WTC11 (cell line): ENCODE results near the gene IGFL1. TPM values are rescaled to one million over a fixed set of nuclear protein-coding genes. Genes with fewer than 3 reads are reported as not detected.

ENCODE experiments used
- ATAC-seq: fragments of 200-7000 bp; cut with Tn5 transposase; 2 replicates; pipeline ENCODE4 v1.10.0; 2021; ENCODE audit warnings: mild to moderate bottlenecking, moderate library complexity
- CTCF ChIA-PET: fragments of 300-600 bp; sonication (Branson Sonifier 250); formaldehyde crosslinking; loops from one replicate; lab custom pipeline; 2021; ENCODE audit warnings: antibody characterized with exemption; lab: Charles Lee
- POLR2A ChIA-PET: fragments of 350-600 bp; sonication (Branson Sonifier 250); formaldehyde crosslinking; loops from one replicate; lab custom pipeline; 2021; ENCODE audit warnings: antibody characterized with exemption; lab: Charles Lee
- DNase-seq: peaks from one replicate; pipeline ENCODE4 v3.0.0; 2021; ENCODE audit warnings: low spot score
- H3K27ac Mint-ChIP-seq: 2 replicates; pipeline ENCODE4 v1.8.0; 2021; ENCODE audit warnings: mixed read lengths
- H3K27me3 Mint-ChIP-seq: 2 replicates; pipeline ENCODE4 v1.8.0; 2021; ENCODE audit warnings: low read depth, mild to moderate bottlenecking, moderate library complexity, mixed read lengths
- H3K36me3 Mint-ChIP-seq: 2 replicates; pipeline ENCODE4 v1.8.0; 2021; ENCODE audit warnings: mixed read lengths
- H3K4me1 Mint-ChIP-seq: 2 replicates; pipeline ENCODE4 v1.8.0; 2022; ENCODE audit warnings: mixed read lengths
- H3K4me3 Mint-ChIP-seq: 2 replicates; pipeline ENCODE4 v1.8.0; 2021; ENCODE audit warnings: mild to moderate bottlenecking, moderate library complexity, mixed read lengths
- H3K9me3 Mint-ChIP-seq: 2 replicates; pipeline ENCODE4 v1.8.0; 2021; ENCODE audit warnings: mixed read lengths
- FOXP1 ChIP-seq: sonication (generic); formaldehyde crosslinking; IDR thresholded peaks from 2 replicates; pipeline ENCODE4 v1.8.0; 2022; ENCODE audit warnings: missing genetic modification reagents, mild to moderate bottlenecking, moderate library complexity, borderline replicate concordance
- GTF2I ChIP-seq: fragments of 250-450 bp; sonication (Bioruptor Pico); conservative IDR thresholded peaks from 2 replicates; pipeline ENCODE4 v1.4.0; 2021; ENCODE audit warnings: mild to moderate bottlenecking
- SP1 ChIP-seq: sonication (generic); formaldehyde crosslinking; conservative IDR thresholded peaks from 2 replicates; pipeline ENCODE4 v1.8.1; 2022; ENCODE audit warnings: missing genetic modification reagents
- ZNF232 ChIP-seq: sonication (generic); formaldehyde crosslinking; IDR thresholded peaks from 2 replicates; pipeline ENCODE4 v1.8.0; 2022; ENCODE audit warnings: mild to moderate bottlenecking, missing genetic modification reagents
- ZNF317 ChIP-seq: sonication (generic); formaldehyde crosslinking; IDR thresholded peaks from 2 replicates; pipeline ENCODE4 v1.8.1; 2023; ENCODE audit warnings: low read depth, mild to moderate bottlenecking, moderate library complexity, missing genetic modification reagents, borderline replicate concordance
- ZNF396 ChIP-seq: fragments of 250-450 bp; sonication (Bioruptor Pico); IDR thresholded peaks from 2 replicates; pipeline ENCODE4 v1.8.0; 2021; ENCODE audit warnings: mild to moderate bottlenecking, moderate library complexity, borderline replicate concordance
- total RNA-seq: library from RNA; stranded (reverse); gene quantifications from 3 replicates; pipeline ENCODE4 v1.2.3, GENCODE V29; 2021
- TF ChIP-seq, protein P1 (sequence below): fragments of 250-450 bp; sonication (Bioruptor Pico); IDR thresholded peaks from 2 replicates; pipeline ENCODE4 v1.9.0; 2021; ENCODE audit warnings: mild to moderate bottlenecking
- TF ChIP-seq, protein P2 (sequence below): sonication (generic); formaldehyde crosslinking; IDR thresholded peaks from 2 replicates; pipeline ENCODE4 v1.8.0; 2022; ENCODE audit warnings: mild to moderate bottlenecking, missing genetic modification reagents
- TF ChIP-seq, protein P3 (sequence below): sonication (generic); formaldehyde crosslinking; IDR thresholded peaks from 2 replicates; pipeline ENCODE4 v1.8.1; 2022; ENCODE audit warnings: low read depth, missing genetic modification reagents, borderline replicate concordance
- TF ChIP-seq, protein P4 (sequence below): fragments of 250-450 bp; sonication (Bioruptor Pico); IDR thresholded peaks from 2 replicates; pipeline ENCODE4 v1.9.0; 2021; ENCODE audit warnings: mild to moderate bottlenecking, borderline replicate concordance
- TF ChIP-seq, protein P5 (sequence below): sonication (generic); formaldehyde crosslinking; IDR thresholded peaks from 2 replicates; pipeline ENCODE4 v1.8.1; 2023; ENCODE audit warnings: mild to moderate bottlenecking, missing genetic modification reagents, moderate library complexity
- TF ChIP-seq, protein P6 (sequence below): sonication (generic); formaldehyde crosslinking; IDR thresholded peaks from 2 replicates; pipeline ENCODE4 v1.8.1; 2022; ENCODE audit warnings: low read depth, mild to moderate bottlenecking, moderate library complexity, missing genetic modification reagents, borderline replicate concordance
- TF ChIP-seq, protein P7 (sequence below): sonication (generic); formaldehyde crosslinking; IDR thresholded peaks from 2 replicates; pipeline ENCODE4 v1.8.1; 2023; ENCODE audit warnings: mild to moderate bottlenecking, missing genetic modification reagents, borderline replicate concordance
- TF ChIP-seq, protein P8 (sequence below): sonication (generic); formaldehyde crosslinking; IDR thresholded peaks from 2 replicates; pipeline ENCODE4 v1.8.0; 2022; ENCODE audit warnings: mild to moderate bottlenecking, missing genetic modification reagents

The IGFL1 gene
- total RNA-seq, 1 experiment from 2014 or later: not detected

DNA sequence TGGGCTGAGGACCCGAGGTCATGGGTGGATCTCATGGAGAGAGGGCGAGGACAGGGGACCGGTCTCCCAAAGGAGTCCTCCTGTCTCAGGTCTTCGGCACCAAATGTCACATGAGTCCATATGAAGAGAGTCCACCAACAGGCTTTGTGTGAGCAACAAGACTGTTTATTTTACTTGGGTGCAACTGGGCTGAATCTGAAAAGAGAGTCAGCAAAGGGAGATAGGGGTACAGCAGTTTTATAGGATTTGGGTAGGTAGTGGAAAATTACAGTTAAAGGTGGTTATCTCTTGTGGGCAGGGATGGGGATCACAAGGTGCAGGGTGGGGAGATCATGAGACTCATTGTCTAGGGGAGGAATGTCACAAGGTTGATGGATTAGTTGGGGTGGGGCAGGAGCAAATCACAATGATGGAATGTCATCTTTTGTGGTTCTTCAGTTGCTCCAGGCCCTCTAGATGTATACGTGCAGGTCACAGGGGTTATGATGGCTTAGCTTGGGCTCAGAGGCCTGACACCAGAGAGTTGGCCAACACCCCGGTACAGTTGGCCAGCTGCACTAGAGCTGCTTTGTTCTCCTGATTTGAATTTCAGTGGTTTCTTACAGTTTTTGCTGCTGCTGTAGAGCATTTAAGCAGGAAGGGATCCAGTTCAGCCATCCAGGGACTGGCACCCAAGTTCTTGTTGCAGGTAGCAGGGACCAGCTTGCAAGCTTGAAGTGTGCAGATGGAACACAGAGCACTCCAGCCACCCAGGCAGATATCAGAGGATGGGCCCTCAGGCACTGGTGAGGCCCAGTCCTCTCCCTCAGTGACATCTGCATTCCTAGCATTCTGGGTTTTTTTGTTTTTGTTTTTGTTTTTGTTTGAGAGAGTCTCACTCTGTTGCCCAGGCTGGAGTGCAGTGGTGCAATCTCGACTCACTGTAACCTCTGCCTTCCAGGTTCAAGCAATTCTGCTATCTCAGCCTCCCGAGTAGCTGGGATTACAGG, 26.4 kb upstream of the IGFL1 start (continued):
- TF ChIP-seq, protein P1, sequence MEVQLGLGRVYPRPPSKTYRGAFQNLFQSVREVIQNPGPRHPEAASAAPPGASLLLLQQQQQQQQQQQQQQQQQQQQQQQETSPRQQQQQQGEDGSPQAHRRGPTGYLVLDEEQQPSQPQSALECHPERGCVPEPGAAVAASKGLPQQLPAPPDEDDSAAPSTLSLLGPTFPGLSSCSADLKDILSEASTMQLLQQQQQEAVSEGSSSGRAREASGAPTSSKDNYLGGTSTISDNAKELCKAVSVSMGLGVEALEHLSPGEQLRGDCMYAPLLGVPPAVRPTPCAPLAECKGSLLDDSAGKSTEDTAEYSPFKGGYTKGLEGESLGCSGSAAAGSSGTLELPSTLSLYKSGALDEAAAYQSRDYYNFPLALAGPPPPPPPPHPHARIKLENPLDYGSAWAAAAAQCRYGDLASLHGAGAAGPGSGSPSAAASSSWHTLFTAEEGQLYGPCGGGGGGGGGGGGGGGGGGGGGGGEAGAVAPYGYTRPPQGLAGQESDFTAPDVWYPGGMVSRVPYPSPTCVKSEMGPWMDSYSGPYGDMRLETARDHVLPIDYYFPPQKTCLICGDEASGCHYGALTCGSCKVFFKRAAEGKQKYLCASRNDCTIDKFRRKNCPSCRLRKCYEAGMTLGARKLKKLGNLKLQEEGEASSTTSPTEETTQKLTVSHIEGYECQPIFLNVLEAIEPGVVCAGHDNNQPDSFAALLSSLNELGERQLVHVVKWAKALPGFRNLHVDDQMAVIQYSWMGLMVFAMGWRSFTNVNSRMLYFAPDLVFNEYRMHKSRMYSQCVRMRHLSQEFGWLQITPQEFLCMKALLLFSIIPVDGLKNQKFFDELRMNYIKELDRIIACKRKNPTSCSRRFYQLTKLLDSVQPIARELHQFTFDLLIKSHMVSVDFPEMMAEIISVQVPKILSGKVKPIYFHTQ: no peak
- TF ChIP-seq, protein P2, sequence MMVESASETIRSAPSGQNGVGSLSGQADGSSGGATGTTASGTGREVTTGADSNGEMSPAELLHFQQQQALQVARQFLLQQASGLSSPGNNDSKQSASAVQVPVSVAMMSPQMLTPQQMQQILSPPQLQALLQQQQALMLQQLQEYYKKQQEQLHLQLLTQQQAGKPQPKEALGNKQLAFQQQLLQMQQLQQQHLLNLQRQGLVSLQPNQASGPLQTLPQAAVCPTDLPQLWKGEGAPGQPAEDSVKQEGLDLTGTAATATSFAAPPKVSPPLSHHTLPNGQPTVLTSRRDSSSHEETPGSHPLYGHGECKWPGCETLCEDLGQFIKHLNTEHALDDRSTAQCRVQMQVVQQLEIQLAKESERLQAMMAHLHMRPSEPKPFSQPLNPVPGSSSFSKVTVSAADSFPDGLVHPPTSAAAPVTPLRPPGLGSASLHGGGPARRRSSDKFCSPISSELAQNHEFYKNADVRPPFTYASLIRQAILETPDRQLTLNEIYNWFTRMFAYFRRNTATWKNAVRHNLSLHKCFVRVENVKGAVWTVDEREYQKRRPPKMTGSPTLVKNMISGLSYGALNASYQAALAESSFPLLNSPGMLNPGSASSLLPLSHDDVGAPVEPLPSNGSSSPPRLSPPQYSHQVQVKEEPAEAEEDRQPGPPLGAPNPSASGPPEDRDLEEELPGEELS (CRISPR knock-in tag): no peak
- TF ChIP-seq, protein P3, sequence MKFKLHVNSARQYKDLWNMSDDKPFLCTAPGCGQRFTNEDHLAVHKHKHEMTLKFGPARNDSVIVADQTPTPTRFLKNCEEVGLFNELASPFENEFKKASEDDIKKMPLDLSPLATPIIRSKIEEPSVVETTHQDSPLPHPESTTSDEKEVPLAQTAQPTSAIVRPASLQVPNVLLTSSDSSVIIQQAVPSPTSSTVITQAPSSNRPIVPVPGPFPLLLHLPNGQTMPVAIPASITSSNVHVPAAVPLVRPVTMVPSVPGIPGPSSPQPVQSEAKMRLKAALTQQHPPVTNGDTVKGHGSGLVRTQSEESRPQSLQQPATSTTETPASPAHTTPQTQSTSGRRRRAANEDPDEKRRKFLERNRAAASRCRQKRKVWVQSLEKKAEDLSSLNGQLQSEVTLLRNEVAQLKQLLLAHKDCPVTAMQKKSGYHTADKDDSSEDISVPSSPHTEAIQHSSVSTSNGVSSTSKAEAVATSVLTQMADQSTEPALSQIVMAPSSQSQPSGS (CRISPR knock-in tag): no peak
- TF ChIP-seq GTF2I (no peak), FOXP1 (CRISPR knock-in tag) (no peak)
- TF ChIP-seq, protein P4, sequence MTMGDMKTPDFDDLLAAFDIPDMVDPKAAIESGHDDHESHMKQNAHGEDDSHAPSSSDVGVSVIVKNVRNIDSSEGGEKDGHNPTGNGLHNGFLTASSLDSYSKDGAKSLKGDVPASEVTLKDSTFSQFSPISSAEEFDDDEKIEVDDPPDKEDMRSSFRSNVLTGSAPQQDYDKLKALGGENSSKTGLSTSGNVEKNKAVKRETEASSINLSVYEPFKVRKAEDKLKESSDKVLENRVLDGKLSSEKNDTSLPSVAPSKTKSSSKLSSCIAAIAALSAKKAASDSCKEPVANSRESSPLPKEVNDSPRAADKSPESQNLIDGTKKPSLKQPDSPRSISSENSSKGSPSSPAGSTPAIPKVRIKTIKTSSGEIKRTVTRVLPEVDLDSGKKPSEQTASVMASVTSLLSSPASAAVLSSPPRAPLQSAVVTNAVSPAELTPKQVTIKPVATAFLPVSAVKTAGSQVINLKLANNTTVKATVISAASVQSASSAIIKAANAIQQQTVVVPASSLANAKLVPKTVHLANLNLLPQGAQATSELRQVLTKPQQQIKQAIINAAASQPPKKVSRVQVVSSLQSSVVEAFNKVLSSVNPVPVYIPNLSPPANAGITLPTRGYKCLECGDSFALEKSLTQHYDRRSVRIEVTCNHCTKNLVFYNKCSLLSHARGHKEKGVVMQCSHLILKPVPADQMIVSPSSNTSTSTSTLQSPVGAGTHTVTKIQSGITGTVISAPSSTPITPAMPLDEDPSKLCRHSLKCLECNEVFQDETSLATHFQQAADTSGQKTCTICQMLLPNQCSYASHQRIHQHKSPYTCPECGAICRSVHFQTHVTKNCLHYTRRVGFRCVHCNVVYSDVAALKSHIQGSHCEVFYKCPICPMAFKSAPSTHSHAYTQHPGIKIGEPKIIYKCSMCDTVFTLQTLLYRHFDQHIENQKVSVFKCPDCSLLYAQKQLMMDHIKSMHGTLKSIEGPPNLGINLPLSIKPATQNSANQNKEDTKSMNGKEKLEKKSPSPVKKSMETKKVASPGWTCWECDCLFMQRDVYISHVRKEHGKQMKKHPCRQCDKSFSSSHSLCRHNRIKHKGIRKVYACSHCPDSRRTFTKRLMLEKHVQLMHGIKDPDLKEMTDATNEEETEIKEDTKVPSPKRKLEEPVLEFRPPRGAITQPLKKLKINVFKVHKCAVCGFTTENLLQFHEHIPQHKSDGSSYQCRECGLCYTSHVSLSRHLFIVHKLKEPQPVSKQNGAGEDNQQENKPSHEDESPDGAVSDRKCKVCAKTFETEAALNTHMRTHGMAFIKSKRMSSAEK (CRISPR knock-in tag): no peak
- TF ChIP-seq, protein P5, sequence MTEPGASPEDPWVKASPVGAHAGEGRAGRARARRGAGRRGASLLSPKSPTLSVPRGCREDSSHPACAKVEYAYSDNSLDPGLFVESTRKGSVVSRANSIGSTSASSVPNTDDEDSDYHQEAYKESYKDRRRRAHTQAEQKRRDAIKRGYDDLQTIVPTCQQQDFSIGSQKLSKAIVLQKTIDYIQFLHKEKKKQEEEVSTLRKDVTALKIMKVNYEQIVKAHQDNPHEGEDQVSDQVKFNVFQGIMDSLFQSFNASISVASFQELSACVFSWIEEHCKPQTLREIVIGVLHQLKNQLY (CRISPR knock-in tag): no peak

DNA sequence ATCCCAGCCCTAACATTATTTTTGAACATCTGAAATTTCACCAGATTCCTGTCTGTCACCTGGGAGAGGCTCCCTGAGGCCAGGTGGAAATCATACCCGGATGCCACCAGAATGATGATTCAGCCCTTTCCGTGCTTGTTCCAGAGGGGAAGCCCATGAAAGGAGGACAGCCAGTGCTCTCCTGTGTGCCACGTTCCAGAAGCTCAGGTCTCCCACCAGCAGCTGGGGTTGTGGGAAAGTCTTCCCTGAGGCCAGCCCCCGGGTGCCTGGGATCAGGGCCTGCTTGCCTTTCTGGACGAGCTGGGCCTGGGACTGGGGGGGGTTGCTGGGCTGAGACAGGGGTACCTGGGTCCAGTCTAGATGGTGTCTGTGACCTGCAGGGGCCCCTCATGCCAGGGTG, 25.5 kb upstream of the IGFL1 start:
- CTCF ChIA-PET: no interaction called here
- no peak for DNase-seq
- Mint-ChIP-seq H3K27ac (no peak overlapping the region), H3K27me3 (peaks cover 22% of the 10 kb centered on the region), H3K4me3 (no peak overlapping the region), H3K9me3 (peaks cover 43% of the 10 kb centered on the region), H3K36me3 (peaks cover 21% of the 10 kb centered on the region), H3K4me1 (no peaks in the 10 kb centered on the region)
- POLR2A ChIA-PET: no interaction called here
- no peak for ATAC-seq
- TF ChIP-seq, protein P6, sequence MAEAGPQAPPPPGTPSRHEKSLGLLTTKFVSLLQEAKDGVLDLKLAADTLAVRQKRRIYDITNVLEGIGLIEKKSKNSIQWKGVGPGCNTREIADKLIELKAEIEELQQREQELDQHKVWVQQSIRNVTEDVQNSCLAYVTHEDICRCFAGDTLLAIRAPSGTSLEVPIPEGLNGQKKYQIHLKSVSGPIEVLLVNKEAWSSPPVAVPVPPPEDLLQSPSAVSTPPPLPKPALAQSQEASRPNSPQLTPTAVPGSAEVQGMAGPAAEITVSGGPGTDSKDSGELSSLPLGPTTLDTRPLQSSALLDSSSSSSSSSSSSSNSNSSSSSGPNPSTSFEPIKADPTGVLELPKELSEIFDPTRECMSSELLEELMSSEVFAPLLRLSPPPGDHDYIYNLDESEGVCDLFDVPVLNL (CRISPR knock-in tag): no peak
- no peak for TF ChIP-seq ZNF317 (CRISPR knock-in tag)
- TF ChIP-seq ZNF396 (CRISPR knock-in tag): no peak
- TF ChIP-seq, protein P7, sequence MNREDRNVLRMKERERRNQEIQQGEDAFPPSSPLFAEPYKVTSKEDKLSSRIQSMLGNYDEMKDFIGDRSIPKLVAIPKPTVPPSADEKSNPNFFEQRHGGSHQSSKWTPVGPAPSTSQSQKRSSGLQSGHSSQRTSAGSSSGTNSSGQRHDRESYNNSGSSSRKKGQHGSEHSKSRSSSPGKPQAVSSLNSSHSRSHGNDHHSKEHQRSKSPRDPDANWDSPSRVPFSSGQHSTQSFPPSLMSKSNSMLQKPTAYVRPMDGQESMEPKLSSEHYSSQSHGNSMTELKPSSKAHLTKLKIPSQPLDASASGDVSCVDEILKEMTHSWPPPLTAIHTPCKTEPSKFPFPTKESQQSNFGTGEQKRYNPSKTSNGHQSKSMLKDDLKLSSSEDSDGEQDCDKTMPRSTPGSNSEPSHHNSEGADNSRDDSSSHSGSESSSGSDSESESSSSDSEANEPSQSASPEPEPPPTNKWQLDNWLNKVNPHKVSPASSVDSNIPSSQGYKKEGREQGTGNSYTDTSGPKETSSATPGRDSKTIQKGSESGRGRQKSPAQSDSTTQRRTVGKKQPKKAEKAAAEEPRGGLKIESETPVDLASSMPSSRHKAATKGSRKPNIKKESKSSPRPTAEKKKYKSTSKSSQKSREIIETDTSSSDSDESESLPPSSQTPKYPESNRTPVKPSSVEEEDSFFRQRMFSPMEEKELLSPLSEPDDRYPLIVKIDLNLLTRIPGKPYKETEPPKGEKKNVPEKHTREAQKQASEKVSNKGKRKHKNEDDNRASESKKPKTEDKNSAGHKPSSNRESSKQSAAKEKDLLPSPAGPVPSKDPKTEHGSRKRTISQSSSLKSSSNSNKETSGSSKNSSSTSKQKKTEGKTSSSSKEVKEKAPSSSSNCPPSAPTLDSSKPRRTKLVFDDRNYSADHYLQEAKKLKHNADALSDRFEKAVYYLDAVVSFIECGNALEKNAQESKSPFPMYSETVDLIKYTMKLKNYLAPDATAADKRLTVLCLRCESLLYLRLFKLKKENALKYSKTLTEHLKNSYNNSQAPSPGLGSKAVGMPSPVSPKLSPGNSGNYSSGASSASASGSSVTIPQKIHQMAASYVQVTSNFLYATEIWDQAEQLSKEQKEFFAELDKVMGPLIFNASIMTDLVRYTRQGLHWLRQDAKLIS (CRISPR knock-in tag): no peak
- no peak for TF ChIP-seq SP1 (CRISPR knock-in tag)
- no peak for TF ChIP-seq ZNF232 (CRISPR knock-in tag)
- TF ChIP-seq, protein P8, sequence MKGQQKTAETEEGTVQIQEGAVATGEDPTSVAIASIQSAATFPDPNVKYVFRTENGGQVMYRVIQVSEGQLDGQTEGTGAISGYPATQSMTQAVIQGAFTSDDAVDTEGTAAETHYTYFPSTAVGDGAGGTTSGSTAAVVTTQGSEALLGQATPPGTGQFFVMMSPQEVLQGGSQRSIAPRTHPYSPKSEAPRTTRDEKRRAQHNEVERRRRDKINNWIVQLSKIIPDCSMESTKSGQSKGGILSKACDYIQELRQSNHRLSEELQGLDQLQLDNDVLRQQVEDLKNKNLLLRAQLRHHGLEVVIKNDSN: no peak
